Lower leg skin (tissue), 4 donors: Measurements from ENCODE around the gene ECSCR. TPM values are rescaled to one million over a fixed set of nuclear protein-coding genes. Genes with fewer than 3 reads are reported as not detected.

ENCODE experiments used
- DNase-seq, 2 donors: peaks; one replicate each; pipeline ENCODE4 v3.0.0-alpha.2; 2019; ENCODE audit warnings: low spot score in 2 of 2
- H3K4me3 ChIP-seq: fragments of 200-600 bp; sonication (generic); 2 replicates; pipeline ENCODE4 v1.5.1; 2017; ENCODE audit warnings: mild to moderate bottlenecking, low read depth; ENCODE audit not compliant: poor library complexity, severe bottlenecking
- POLR2A ChIP-seq, 2 donors: fragments of 450-650 bp; IDR thresholded peaks; one replicate each; pipeline ENCODE4 v1.6.1; 2016 to 2017; ENCODE audit warnings: antibody characterized with exemption in 2 of 2, mild to moderate bottlenecking in 1 of 2, moderate library complexity in 1 of 2
- WGBS, 2 donors: methylation state at CpG; one replicate each; pipeline ENCODE4 v1.1.5; 2018; 5-methylcytosine and 5-hydroxymethylcytosine counted together
- intact Hi-C: fragments of 100-400 bp; cut with DNase I; formaldehyde crosslinking; loops from one replicate; pipeline ENCODE4 v1.15.0; 2023; ENCODE audit warnings: low total_unique reads
- total RNA-seq, 4 donors: library from RNA; depleted of rRNA; stranded (reverse); fragments of >200 nt; gene quantifications; one replicate each; pipeline ENCODE4 v1.1.0, GENCODE V29; 2016
- TF ChIP-seq, protein P1 (sequence below), 3 donors: fragments of 450-650 bp; IDR thresholded peaks; one replicate each; pipeline ENCODE4 v1.5.1; 2016; ENCODE audit warnings: antibody characterized with exemption in 3 of 3, mild to moderate bottlenecking in 3 of 3, moderate library complexity in 2 of 3

The ECSCR gene
- total RNA-seq, 4 donors from 2014 or later, result 1.4 to 15.0 (median 9.3) TPM

DNA sequence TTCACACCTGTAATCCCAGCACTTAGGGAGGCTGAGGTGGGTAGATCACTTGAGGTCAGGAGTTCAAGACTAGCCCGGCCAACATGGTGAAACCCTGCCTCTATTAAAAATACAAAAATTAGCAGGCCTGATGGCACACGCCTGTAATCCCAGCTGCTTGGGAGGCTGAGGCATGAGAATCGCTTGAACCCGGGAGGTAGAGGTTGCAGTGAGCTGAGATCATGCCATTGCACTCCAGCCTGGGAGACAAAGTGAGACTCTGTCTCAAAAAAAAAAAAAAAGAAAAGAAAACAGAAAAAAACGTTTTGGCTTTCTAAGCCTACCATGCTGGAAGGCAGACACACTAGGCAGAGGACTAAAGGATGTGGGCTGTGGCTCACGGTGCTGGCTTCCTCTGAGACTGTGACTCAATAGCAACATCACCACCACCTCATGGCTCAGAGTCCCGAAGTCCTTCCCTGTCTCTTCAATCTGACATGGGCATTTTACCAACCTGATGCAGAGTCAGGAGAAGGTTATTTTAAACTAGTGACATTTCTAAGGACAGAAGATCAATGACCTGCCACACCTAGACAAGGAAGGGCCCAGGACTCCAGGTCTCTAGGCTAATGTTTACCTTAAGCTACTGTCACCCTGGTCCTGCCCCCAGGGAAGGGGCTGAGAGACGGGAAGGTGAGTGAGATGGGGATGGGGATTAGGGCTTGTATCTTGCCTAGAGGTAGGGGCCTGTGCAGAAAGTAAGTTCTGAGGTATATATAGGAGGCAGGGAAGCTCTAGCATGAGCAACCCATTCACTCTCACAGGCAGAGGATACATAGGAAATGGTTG is 3.7 kb downstream of the ECSCR start:
- TF ChIP-seq POLR2A (IDR thresholded peaks at IDR 0.05), result no peak
- TF ChIP-seq, protein P1, sequence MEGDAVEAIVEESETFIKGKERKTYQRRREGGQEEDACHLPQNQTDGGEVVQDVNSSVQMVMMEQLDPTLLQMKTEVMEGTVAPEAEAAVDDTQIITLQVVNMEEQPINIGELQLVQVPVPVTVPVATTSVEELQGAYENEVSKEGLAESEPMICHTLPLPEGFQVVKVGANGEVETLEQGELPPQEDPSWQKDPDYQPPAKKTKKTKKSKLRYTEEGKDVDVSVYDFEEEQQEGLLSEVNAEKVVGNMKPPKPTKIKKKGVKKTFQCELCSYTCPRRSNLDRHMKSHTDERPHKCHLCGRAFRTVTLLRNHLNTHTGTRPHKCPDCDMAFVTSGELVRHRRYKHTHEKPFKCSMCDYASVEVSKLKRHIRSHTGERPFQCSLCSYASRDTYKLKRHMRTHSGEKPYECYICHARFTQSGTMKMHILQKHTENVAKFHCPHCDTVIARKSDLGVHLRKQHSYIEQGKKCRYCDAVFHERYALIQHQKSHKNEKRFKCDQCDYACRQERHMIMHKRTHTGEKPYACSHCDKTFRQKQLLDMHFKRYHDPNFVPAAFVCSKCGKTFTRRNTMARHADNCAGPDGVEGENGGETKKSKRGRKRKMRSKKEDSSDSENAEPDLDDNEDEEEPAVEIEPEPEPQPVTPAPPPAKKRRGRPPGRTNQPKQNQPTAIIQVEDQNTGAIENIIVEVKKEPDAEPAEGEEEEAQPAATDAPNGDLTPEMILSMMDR (IDR thresholded peaks at IDR 0.05), result no peak
- intact Hi-C loops, result no loop called here
- 60 to 66% methylated on average over 8 of the region's 8 CpGs for WGBS, 2 donors
- H3K4me3 ChIP-seq, result no peak overlapping the region
- DNase-seq, result no peak

DNA sequence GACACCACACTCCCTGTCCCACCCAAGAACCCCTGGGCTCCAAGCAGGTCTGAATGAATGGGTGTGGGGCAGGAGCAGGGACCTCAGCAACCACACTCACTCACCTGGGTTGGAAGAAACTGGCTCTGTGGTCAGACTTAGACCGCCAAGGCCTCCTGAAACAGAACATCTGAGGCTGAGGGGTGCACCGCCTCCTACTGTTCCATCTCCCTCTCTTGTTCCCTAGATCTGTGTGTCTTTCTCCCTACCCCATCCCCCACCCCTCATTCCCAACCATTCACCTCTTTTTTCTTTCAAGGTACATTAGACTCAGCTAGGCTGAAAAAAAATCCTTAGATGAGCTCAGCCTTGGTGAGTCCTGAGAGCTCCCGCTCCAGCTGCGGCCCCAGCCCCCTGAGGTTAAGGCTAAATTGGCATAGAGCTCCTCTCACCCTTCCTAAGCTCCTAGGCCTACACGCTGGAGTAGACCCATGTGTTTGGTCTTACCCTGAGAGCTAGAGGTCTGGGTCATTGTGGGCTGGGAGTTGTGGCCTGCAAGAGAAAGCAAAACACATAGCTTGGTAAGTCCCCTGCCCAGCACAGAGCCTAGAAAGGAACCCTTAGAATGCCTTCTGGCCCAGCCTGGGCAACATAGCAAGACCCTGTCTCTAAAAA is 4.8 kb downstream of the ECSCR start:
- DNase-seq, result no peak
- TF ChIP-seq, protein P1 (IDR thresholded peaks at IDR 0.05), result no peak
- TF ChIP-seq POLR2A (IDR thresholded peaks at IDR 0.05), result no peak
- intact Hi-C loops, result no loop called here
- no peak overlapping the region for H3K4me3 ChIP-seq
- 92 to 95% methylated on average over 5 of the region's 5 CpGs for WGBS, 2 donors

DNA sequence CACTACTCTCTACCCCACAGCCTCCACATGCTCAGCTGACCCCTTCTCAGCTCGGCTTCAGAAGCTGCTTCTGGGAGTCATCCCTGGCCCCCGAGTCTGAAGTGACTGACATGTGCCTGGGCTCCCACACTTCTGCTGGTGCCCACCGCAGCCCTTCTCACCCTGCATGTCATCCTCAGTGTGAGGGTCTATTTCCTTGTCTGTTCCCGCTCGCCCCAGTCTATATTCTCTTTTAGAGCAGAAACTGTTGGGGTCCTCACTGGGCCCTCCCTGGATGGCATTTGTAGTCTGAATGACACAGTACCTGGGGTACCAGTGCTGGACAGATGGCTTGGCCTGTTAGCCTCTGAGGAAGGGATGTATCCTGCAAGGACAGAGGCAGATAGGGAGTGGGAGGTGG is 5.3 kb downstream of the ECSCR start:
- H3K4me3 ChIP-seq, result no peak overlapping the region
- WGBS, 2 donors, result 96 to 99% methylated on average over 5 of the region's 5 CpGs
- DNase-seq, result no peak
- intact Hi-C loops, result no loop called here
- TF ChIP-seq, protein P1 (IDR thresholded peaks at IDR 0.05), result no peak
- TF ChIP-seq POLR2A (IDR thresholded peaks at IDR 0.05), result no peak

DNA sequence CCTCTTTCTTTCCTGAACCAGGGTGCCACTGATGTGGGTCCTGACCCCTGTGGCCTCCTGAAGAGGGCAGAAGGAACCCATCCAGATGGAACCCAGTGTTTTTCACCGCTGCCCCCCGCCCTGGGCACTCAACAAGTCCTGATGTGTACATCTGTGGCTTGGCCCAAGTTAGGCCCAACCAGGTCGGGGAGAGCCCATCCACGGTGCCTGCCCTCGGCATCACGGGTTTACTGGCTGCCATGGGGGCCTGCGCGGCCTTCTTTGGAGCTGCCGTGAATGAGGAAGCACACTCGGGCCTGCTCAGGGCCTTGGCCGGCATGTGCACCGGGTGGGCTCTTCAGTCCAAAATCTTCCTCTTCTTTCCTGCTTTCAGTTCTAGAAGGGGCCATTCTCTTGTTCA is 5.8 kb downstream of the ECSCR start:
- 92 to 93% methylated on average over 12 of the region's 12 CpGs for WGBS, 2 donors
- TF ChIP-seq, protein P1 (IDR thresholded peaks at IDR 0.05), result no peak
- no peak for TF ChIP-seq POLR2A (IDR thresholded peaks at IDR 0.05)
- no peak for DNase-seq
- no peak overlapping the region for H3K4me3 ChIP-seq
- intact Hi-C loops, result no loop called here

DNA sequence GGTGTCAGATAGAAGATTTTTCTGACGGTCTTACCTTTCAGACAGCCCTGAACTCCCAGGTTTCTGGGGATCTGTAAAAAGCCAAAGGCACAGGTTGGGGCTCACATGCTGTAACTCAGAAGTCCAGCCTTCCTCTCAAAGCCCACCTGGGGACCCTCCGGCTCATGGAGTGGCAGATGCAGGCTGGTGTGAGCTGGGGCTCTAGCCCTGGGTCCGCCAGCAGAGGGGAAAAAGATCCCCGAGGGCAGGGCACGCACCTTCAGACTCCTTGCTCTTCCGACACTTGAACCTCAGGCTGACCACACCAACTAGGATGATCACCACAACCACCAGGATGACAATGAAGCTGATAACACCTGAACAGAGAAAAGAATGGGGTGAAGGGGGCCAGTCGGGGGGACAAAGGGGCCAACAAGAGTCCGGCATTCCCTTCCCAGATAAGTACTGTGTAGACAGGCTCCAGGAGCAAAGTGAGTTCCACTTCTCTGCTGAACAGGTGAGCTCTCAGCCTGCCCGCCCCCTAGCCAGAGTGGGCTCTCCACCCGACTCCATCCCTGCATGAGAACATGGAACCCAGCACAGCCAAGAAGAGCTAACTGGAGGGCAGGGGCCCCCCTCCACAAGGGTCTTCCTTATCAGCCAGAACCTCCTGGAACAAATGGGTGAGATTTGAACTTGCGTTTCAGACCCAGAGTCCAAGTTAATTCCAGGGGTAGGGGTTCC is 7.8 kb downstream of the ECSCR start:
- TF ChIP-seq, protein P1 (IDR thresholded peaks at IDR 0.05), result no peak
- TF ChIP-seq POLR2A (IDR thresholded peaks at IDR 0.05), result no peak

More for the DNA sequence above, 7.8 kb downstream of the ECSCR start:
- no peak for DNase-seq
- WGBS, 2 donors, result 89 to 94% methylated on average over 10 to 11 of the region's 11 CpGs
- intact Hi-C loops, result no loop called here
- H3K4me3 ChIP-seq, result no peak overlapping the region
